Measurements from ENCODE around the gene CAMK4.
"Not testable (repeated sequence)": the region's sequence is repeated elsewhere in the genome, so short reads cannot be mapped to it uniquely, and the experiment has no call there.

Gene CAMK4

GRCh38 chr5:111320953-111321352, 96.8 kb downstream of the CAMK4 start:
- DNase-seq, result no peak

GRCh38 chr5:111321376-111321775, 97.2 kb downstream of the CAMK4 start:
- no peak for DNase-seq

GRCh38 chr5:111326551-111326950, 102.4 kb downstream of the CAMK4 start:
- no peak for DNase-seq

GRCh38 chr5:111337133-111337532, 112.9 kb downstream of the CAMK4 start:
- no peak for DNase-seq

GRCh38 chr5:111337688-111338087, 113.5 kb downstream of the CAMK4 start:
- no peak for DNase-seq

- peak; percentile 14 for DNase-seq
These were observed 121.5 kb downstream of the CAMK4 start for GRCh38 chr5:111345731-111346130.

- peak; percentile 20 for DNase-seq
These were observed 122.8 kb downstream of the CAMK4 start for GRCh38 chr5:111347021-111347420.

- no peak for DNase-seq
These were observed 124.6 kb downstream of the CAMK4 start for GRCh38 chr5:111348661-111349329.

GRCh38 chr5:111349429-111349828, 125.2 kb downstream of the CAMK4 start:
- DNase-seq, result no peak

- DNase-seq, result no peak
These were observed 128.9 kb downstream of the CAMK4 start for GRCh38 chr5:111353035-111353434.

- DNase-seq, result not testable (repeated sequence)
These were observed 134.5 kb downstream of the CAMK4 start for GRCh38 chr5:111358726-111359125.

GRCh38 chr5:111360173-111360572, 136.0 kb downstream of the CAMK4 start:
- no peak for DNase-seq

GRCh38 chr5:111364992-111365391, 140.8 kb downstream of the CAMK4 start:
- no peak for DNase-seq

- no peak for DNase-seq
These were observed 142.2 kb downstream of the CAMK4 start for GRCh38 chr5:111366388-111366787.

- DNase-seq, result peak; percentile 37
These were observed 142.9 kb downstream of the CAMK4 start for GRCh38 chr5:111367115-111367514.

- DNase-seq, result no peak
These were observed 148.6 kb downstream of the CAMK4 start for GRCh38 chr5:111372799-111373198.

GRCh38 chr5:111374380-111374779, 150.2 kb downstream of the CAMK4 start:
- DNase-seq, result no peak

- DNase-seq, result no peak
These were observed 151.5 kb downstream of the CAMK4 start for GRCh38 chr5:111375645-111376044.

- DNase-seq, result no peak
These were observed 153.1 kb downstream of the CAMK4 start for GRCh38 chr5:111377306-111377705.

- no peak for DNase-seq
These were observed 155.2 kb downstream of the CAMK4 start for GRCh38 chr5:111379391-111379816.

GRCh38 chr5:111383288-111383970, 159.2 kb downstream of the CAMK4 start:
- peak; percentile 58 for DNase-seq

- DNase-seq, result no peak
These were observed 160.0 kb downstream of the CAMK4 start for GRCh38 chr5:111384220-111384619.

- no peak for DNase-seq
These were observed 160.9 kb downstream of the CAMK4 start for GRCh38 chr5:111385051-111385450.

GRCh38 chr5:111385970-111386831, 162.0 kb downstream of the CAMK4 start:
- no peak for DNase-seq
